HuH-7 (cell line): ENCODE measurements around the gene SGTA.
"Not testable (repeated sequence)": the region's sequence is repeated elsewhere in the genome, so short reads cannot be mapped to it uniquely, and the experiment has no call there.

ENCODE experiments used
- DNase-seq: peaks from one replicate; pipeline ENCODE4 v3.0.0; 2011; ENCODE audit warnings: low spot score

SGTA gene

GRCh38 chr19:2793126-2793525 is 10.1 kb upstream of the SGTA start:
- no peak for DNase-seq

DNA sequence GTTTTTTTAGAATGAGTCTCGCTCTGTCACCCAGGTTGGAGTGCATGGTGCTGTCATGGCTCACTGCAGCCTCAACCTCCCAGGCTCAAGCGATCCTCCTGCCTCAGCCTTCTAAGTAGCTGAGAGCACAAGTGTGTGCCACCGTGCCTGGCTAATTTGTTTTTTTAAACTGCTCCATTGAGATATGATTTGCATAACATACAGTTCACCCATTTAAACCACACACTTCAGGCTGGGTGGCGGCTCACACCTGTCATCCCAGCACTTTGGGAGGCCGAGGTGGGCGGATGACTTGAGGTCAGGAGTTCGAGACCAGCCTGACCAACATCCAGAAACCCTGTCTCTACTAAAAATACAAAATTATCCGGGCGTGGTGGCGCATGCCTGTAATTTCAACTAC is 9.6 kb upstream of the SGTA start:
- DNase-seq = not testable (repeated sequence)

GRCh38 chr19:2791876-2792275 is 8.8 kb upstream of the SGTA start:
- no peak for DNase-seq

DNA sequence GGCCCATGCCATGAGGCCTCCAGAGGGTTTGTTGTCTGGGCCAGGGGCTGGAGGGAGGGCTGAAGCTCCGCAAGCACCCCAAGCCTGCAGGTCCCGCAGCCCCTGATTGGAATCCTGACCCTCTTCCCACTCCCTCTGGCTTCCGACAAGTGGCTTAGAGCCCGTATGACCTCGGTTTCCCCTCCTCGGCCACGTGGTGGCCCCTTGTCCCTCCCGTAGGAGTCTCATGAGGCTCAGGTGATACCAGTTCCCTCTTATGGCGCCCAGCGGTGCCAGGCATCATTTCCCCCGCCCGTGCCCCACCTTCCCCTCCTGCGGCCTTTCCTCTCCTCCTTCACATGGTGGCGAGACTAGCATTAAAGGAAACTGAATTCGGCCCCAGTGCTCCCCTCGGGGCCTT is 8.4 kb upstream of the SGTA start:
- DNase-seq = no peak

DNA sequence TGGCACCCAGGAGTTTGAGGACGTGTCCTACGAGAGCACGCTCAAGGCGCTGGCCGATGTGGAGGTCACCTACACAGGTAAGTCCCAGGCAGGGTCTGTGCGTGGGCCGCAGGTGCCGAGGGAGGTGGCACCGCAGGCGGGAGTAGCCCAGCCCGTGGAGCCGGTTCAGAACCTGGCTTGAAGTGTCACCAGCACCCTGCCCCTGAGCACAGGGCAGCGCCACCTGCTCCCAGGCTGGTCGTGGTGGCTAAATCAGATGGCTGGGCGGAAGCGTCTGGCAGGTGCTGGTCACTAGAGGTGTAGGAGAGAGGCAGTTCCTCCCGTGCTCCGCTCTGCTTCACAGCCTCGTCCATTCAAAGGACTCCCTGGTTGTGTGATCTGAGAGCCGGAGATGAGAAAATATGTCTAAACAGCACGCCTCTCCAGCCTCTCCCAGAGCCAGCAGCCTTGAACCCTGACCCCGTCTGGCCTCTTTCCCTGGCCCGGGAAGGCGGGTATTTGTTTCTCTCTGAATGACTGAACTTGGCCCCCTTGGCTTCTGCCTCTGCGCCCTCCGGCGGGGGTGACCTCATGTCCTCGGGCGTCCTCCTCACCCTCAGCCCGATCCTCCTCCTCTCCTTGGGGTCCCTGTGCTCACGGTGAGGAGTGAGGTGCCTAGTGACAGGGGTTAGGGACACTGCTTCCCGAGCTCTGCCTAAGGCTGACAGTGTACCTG is 7.6 kb upstream of the SGTA start:
- DNase-seq = no peak

DNA sequence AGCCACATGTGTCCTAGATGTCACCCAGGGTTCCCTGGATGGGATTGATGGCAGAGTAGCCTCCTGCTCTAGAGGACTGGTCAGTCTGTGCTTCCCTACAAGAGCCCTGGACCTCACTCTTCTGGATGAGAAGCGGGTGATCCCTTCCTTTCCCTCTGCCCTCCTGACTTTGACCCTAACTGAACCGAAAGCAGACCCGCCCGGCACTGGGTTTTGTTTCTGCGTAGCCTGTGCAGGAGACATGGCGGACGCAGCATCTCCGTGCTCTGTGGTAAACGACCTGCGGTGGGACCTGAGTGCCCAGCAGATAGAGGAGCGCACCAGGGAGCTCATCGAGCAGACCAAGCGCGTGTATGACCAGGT is 7.1 kb upstream of the SGTA start:
- DNase-seq = no peak

- no peak for DNase-seq
These were observed 5.2 kb upstream of the SGTA start for GRCh38 chr19:2788237-2788636.

DNA sequence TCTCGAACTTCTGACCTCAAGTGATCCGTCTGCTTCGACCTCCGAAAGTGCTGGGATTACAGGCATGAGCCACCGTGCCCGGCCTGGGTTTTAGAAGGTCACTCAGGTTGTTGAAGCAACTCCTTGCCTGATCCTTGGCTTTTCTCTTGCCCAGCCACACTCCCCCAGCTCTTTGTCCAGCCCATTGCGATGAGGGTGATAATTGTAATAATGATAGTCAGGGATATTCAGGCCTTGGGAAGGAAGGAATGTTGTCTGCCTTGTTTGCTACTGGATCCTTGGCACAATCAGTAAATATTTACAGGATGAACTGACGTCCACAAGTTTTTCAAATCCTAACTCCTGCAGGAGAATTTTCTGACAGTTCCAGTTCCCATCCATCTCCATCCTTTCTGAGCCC is 4.0 kb upstream of the SGTA start:
- DNase-seq = no peak

- peak; percentile 97 for DNase-seq
These were observed 2.3 kb upstream of the SGTA start, which contains the start of gene THOP1 for GRCh38 chr19:2785244-2785997. Gene THOP1 (plus strand): TSS chr19:2785503. CDS start chr19:2785663, 160 bp downstream.

DNA sequence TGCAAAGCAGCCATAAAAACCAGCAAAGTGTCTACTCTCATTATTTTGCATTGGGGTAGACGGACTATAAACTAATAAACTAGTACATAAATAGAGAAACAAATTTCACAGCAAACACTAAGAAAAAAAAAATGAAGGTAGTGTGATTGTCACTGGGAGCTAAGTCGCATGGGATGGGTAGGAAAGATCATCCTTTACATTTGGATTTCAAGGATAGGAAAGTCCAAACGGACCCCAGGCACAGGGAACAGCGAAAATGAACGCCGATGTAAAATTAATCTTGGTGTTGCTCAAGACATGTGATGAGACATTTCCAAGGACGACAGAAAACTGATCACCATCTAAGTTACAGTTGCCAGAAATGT is 690 bp upstream of the SGTA start:
- DNase-seq = no peak

- no peak for DNase-seq
These were observed 641 bp downstream of the SGTA start for GRCh38 chr19:2782329-2782935.

DNA sequence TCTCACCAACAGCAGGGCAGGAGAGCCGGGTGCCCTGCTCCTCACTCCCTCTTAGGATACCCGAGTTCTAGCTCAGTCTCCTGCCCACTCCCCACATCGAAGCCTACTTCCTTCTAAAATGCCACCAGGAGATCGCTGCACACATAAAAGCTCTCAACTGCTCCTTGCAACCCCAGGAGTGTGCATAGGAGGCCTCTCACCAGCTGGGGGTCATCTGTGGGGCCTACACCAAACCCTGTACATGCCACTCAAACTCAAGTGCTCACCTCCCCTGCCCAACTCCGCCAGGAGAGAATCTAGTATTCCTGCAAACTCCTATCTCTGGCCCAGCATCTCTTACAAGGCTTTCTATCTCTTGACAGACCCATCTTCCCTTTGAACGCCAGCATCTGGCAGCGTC is 2.8 kb downstream of the SGTA start:
- DNase-seq = no peak

DNA sequence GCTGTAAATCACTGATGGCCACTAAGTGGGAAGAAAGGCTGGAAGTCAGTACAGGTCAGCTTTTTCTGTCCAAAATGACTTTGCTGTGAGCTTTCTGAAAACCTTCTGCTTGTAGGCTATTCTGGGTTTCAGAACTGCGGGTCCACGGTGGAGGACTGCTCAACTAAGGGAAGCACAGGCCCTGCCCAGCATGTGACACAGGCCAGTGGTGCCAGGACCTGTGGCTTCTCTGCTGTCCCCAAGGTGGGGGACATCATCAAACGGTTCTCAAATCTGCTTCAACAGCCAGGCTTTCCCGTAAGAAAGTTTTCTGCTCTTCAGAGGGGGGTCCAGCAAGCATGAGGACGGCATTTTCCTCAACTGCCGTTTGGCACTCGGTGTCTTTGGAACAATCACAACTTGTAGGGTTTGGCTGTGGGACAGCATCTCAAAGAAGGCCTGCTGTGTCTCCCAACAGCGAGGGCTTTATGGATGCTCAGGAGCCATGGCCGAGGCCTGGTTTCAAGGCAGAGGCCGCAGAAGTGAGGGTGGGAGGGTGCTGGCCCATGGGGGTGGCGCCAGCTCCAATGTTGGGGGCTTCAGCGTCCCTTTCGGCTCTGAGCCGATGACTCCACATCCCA is 3.8 kb downstream of the SGTA start:
- DNase-seq = no peak

DNA sequence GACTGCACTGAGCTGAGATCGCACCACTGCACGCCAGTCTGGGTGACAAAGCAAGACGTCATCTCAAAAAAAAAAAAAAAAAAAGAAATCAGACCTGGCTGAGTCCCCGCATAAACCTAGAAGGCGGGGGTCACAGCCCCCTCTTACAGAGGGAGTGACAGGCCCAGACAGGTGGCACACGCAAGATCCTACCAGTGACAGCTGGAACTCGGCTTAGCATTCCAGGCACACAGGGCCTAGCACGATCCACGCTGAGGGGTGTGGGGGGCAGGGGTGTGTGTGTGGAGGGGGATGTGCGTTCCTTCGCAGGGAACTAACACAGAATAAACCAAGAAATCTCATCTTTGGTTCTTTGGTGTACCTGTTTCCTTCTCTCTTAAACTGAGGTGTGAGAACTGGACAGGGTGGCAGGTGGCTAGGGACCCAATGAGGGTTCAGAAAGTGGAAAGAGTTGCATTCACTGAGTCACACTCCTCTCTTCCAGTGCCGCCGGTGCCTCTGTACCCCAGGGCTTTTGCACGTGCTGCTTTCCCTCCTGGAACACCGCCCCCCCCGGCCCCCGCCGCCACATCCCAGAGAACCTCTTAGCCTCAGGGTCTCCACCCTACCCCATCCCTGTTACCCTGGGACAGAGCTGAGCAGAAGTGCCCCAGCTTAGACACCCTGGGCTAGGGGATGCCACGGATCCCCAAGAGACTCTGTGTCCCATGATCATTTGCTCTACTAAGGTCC is 5.0 kb downstream of the SGTA start:
- DNase-seq = no peak

DNA sequence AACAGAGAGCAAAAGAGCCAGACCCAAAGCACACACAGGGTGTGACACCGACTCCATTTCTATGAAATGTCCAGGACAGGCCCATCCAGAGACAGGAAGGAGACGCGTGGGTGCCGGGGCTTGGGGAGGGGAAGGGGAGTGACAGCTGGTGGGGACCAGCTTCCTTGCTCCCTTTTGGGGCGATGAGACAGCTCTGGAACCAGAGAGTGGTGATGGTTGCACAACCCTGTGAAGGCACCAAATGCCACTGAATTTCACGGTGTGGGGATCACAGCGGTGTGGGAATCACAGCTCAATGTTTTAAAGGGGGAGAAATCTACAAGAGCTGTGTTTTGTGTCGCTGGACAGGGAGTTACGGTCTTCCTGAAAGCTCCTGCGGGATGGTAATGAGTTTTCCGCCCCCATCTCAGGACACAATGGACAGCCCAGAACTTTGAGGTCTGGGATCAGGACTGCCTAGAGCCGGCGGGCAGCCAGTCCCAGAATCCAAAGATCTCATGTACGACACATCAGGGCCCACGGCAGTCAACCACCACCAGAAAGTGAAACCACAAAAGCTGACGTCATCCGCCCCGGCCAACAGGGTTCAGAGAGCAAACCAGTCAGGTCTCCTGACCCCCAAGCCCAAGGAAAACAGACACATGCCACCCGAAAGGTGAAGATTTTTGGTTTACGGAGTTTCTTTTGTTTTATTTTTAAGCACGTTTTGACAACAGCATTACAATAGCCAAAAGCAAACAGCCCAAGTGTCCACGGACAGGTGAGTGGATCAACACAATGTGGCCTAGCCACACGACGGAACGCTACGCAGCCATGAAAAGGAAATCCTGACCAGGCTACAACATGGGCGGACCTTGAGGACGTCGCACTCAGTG is 7.3 kb downstream of the SGTA start:
- no peak for DNase-seq

- DNase-seq = no peak
These were observed 8.0 kb downstream of the SGTA start for GRCh38 chr19:2774953-2775555.

- DNase-seq = no peak
These were observed 8.9 kb downstream of the SGTA start for GRCh38 chr19:2774083-2774679.

GRCh38 chr19:2771786-2772674 is 11.0 kb downstream of the SGTA start:
- no peak for DNase-seq
